ENCODE measurements around the gene SALL4. TPM values are rescaled to one million over a fixed set of nuclear protein-coding genes. Genes with fewer than 3 reads are reported as not detected.
"Not testable (repeated sequence)": the region's sequence is repeated elsewhere in the genome, so short reads cannot be mapped to it uniquely, and the experiment has no call there.

Gene SALL4
- total RNA-seq, 4 donors from 2014 or later = 0.08 to 0.89 (median 0.59) TPM; not detected in 1

DNA sequence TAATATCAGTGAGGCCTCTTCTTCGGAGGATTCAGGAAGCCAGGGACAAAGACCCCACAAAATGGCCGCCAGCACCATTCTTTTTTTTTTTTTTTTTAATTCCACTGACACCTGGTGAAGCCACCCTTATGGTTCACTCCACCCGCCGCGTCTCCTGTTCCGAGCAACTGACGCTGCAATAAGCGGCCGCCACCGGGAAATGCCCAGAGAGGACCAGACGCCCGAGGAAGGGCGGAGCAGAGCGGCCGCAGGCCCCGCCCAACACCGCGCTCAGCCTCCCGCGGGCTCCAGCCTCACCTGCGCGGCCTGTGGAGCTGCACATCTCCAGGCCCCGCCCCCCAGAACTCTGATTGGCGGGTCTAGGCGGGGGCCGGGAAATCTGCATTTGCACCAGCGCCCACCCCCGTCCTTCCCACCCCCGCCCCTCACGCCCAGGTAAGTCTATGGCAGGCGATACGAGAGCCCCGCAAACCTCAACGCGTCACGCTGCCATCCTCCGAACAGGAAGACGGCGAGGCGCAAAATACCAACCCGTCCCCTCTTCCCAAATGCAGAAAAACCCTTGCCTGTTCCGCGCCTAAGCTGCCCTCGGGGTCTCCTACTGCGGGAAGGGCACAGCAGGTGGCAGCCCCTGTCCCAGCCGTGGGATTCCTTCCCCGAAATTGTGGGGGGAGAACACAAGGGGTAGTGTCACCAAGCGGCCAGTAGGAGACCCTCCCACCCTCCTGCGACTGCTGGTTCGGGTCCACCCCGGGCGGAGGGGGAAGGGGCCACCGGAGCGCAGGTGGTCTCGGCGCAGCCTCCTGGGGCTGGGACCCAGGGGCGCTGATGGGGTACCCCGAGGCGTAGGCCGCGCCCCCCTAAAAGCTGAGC is 35.1 kb downstream of the SALL4 start:
- WGBS = 4% methylated on average over 31 of the region's 61 CpGs
- H3K27ac ChIP-seq = peak overlapping the region; percentile 31
- TF ChIP-seq POLR2A (IDR thresholded peaks at IDR 0.05) = no peak
- TF ChIP-seq, protein P1, sequence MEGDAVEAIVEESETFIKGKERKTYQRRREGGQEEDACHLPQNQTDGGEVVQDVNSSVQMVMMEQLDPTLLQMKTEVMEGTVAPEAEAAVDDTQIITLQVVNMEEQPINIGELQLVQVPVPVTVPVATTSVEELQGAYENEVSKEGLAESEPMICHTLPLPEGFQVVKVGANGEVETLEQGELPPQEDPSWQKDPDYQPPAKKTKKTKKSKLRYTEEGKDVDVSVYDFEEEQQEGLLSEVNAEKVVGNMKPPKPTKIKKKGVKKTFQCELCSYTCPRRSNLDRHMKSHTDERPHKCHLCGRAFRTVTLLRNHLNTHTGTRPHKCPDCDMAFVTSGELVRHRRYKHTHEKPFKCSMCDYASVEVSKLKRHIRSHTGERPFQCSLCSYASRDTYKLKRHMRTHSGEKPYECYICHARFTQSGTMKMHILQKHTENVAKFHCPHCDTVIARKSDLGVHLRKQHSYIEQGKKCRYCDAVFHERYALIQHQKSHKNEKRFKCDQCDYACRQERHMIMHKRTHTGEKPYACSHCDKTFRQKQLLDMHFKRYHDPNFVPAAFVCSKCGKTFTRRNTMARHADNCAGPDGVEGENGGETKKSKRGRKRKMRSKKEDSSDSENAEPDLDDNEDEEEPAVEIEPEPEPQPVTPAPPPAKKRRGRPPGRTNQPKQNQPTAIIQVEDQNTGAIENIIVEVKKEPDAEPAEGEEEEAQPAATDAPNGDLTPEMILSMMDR (IDR thresholded peaks at IDR 0.05) = peak in 1 of 2 donors; percentile 2
- peaks cover 12% of the 10 kb centered on the region for H3K4me1 ChIP-seq
- no peaks in the 10 kb centered on the region for H3K9me3 ChIP-seq
- DNase-seq (ENCODE audit: low spot score in 2 of 2) = peak in 1 of 2 donors; percentile 75
- H3K36me3 ChIP-seq = no peaks in the 10 kb centered on the region
- H3K4me3 ChIP-seq = peak overlapping the region; percentile 84
- no peaks in the 10 kb centered on the region for H3K27me3 ChIP-seq

DNA sequence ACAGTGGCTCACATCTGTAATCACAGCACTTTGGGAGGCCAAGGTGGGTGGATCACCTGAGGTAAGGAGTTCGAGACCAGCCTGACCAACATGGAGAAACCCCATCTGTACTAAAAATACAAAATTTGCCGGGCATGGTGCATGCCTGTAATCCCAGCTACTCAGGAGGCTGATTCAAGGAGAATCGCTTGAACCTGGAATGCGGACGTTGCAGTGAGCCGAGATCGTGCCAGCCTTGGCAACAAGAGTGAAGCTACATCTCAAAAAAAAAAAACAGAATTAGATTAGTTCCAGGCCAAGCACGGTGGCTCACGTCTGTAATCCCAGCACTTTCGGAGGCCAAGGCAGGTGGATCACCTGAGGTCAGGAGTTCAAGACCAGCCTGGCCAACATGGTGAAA is 36.9 kb downstream of the SALL4 start:
- peaks cover 12% of the 10 kb centered on the region for H3K4me1 ChIP-seq
- not testable (repeated sequence) for H3K36me3 ChIP-seq; H3K27ac ChIP-seq; H3K4me3 ChIP-seq; H3K27me3 ChIP-seq; H3K9me3 ChIP-seq; DNase-seq (ENCODE audit: low spot score in 2 of 2)
- 58% methylated on average over 10 of the region's 10 CpGs for WGBS

DNA sequence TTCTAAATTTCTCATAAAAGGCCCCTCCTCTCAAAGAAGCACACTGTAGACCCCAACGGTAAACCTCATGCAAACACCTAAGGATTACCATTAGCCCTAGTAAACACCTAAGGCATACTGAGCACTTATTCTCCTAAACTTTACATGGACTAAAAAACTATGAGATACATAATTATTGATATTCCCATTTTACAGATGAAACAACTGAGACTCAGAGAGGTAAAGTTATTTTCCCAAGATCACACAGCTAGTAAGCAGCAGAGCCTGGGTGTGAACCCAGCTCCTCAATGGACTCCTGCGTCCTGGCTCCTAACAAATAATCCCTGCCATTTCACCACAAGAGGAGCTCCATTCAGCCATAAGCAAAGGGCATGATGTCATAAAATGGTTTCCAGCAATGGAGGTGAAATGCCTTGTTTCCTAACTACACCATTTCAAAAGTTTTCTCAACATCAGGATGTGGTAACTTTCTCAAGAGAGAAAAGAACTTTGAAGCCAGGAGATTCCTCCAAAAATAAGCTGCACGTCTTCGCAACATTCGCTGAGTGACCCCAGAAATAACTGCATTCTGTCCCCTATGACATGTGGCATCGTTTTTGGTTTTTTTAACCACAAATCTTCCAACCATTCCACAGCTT is 38.2 kb downstream of the SALL4 start:
- Histone ChIP-seq H3K4me1 (peaks cover 12% of the 10 kb centered on the region), H3K27me3 (no peaks in the 10 kb centered on the region), H3K4me3 (no peak overlapping the region), H3K9me3 (no peaks in the 10 kb centered on the region), H3K27ac (no peak overlapping the region), H3K36me3 (no peaks in the 10 kb centered on the region)
- no peak for TF ChIP-seq POLR2AphosphoS5 (IDR thresholded peaks at IDR 0.05)
- no peak for TF ChIP-seq POLR2A (IDR thresholded peaks at IDR 0.05)
- TF ChIP-seq, protein P1 (IDR thresholded peaks at IDR 0.05) = no peak
- no peak for TF ChIP-seq EP300 (IDR thresholded peaks at IDR 0.05)
- no peak for DNase-seq (ENCODE audit: low spot score in 2 of 2)
- 86% methylated on average over 6 of the region's 6 CpGs for WGBS

DNA sequence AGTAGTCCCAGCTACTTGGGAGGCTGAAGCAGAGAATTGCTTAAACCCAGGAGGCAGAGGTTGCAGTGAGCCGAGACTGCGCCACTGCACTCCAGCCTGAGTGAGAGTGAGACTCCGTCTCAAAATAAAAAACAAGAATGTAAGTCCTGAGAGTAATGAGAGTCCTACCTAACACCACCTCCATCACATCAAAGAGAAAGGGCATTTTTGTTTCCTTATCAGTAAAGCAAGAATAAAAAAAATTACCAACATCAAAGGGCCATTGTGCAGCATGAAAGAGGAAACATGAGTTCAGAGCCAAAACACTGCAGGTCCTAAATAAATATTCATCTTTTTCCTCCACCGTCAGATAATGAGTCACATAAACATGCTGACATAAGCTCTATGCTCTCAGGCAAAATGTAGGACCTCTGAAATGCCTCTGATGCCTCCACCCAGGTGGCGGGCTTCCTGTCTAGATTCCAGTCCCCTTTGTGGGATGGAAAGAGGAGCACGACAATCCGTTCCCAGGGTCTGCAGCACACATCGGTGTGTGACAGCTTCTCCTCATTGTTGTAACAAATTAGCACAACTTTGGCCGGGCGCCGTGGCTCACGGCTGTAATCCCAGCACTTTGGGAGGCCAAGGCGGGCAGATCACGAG is 41.3 kb downstream of the SALL4 start:
- no peak overlapping the region for H3K4me3 ChIP-seq
- no peaks in the 10 kb centered on the region for H3K9me3 ChIP-seq
- H3K27me3 ChIP-seq = no peaks in the 10 kb centered on the region
- H3K27ac ChIP-seq = no peak overlapping the region
- DNase-seq (ENCODE audit: low spot score in 2 of 2) = no peak
- TF ChIP-seq, protein P1 (IDR thresholded peaks at IDR 0.05) = no peak
- TF ChIP-seq POLR2A (IDR thresholded peaks at IDR 0.05) (no peak), EP300 (IDR thresholded peaks at IDR 0.05) (no peak), POLR2AphosphoS5 (IDR thresholded peaks at IDR 0.05) (no peak)
- H3K4me1 ChIP-seq = peaks cover 4% of the 10 kb centered on the region
- 64% methylated on average over 8 of the region's 14 CpGs for WGBS
- no peaks in the 10 kb centered on the region for H3K36me3 ChIP-seq

DNA sequence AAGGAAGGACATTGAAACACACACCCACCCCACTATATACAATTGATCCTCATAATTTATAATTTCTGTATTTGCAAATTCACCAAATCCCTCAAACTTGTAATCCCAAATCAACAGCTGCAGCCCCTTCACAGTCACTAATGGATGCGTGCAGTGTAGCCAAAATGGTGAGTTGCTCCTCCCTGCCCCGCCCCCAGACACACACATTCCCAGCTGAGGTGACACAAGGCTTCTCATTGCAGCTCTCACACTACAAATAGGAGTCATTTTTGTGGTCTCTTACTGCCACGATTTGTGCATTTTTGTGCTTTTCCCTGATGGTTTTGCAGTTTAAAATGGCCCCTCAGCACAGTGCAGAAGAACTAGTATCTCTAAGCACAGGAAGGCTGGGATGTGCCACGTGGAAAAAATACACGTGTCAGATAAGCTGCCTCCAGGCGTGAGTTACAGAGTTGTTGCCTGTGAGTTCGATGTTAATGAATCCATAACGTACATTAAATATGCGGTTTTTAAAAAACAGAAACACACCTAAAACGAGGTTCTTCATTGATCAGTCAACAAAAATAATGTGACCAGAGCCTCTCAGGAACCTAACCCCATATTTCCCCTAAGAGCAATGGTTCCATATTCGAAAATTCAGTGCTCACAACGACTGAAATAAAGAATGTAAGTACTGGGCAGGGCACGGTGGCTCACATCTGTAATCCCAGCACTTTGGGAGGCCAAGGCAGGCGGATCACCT is 42.4 kb downstream of the SALL4 start:
- no peak for DNase-seq (ENCODE audit: low spot score in 2 of 2)
- H3K27ac ChIP-seq = no peak overlapping the region
- H3K27me3 ChIP-seq = no peaks in the 10 kb centered on the region
- H3K4me3 ChIP-seq = no peak overlapping the region
- no peaks in the 10 kb centered on the region for H3K9me3 ChIP-seq
- 84% methylated on average over 14 of the region's 14 CpGs for WGBS
- no peaks in the 10 kb centered on the region for H3K36me3 ChIP-seq
- TF ChIP-seq, protein P1 (IDR thresholded peaks at IDR 0.05) = no peak
- no peak for TF ChIP-seq POLR2A (IDR thresholded peaks at IDR 0.05)
- no peak for TF ChIP-seq POLR2AphosphoS5 (IDR thresholded peaks at IDR 0.05)
- TF ChIP-seq EP300 (IDR thresholded peaks at IDR 0.05) = no peak
- H3K4me1 ChIP-seq = peaks cover 4% of the 10 kb centered on the region
